Esophagus squamous epithelium (tissue), 5 donors: ENCODE measurements around the gene RIPK1. TPM values are rescaled to one million over a fixed set of nuclear protein-coding genes. Genes with fewer than 3 reads are reported as not detected.

Source experiments
- DNase-seq: peaks from one replicate; lab custom pipeline; 2025; lab: John Stamatoyannopoulos, UW
- H3K27ac ChIP-seq, 4 donors: fragments of 200-600 bp; sonication (generic); one replicate each; pipeline ENCODE4 v1.5.1; 2016 to 2019; ENCODE audit warnings: mild to moderate bottlenecking in 1 of 4
- H3K27me3 ChIP-seq, 4 donors: fragments of 200-600 bp; sonication (generic); 1 replicate in 3 of 4; 2 replicates in 1 of 4; pipeline versions ENCODE4 v1.5.1 to v1.6.0; 2017 to 2021; ENCODE audit warnings: antibody characterized with exemption in 1 of 4
- H3K36me3 ChIP-seq, 3 donors: fragments of 200-600 bp; sonication (generic); one replicate each; pipeline ENCODE4 v1.5.1; 2016 to 2019
- H3K4me1 ChIP-seq, 3 donors: fragments of 200-600 bp; sonication (generic); one replicate each; pipeline ENCODE4 v1.5.1; 2017 to 2019
- H3K4me3 ChIP-seq, 4 donors: fragments of 200-600 bp; sonication (generic); 1 replicate in 3 of 4; 2 replicates in 1 of 4; pipeline ENCODE4 v1.5.1; 2016 to 2019; ENCODE audit warnings: mild to moderate bottlenecking in 2 of 4, moderate library complexity in 1 of 4
- H3K9me3 ChIP-seq, 3 donors: fragments of 200-600 bp; sonication (generic); one replicate each; pipeline ENCODE4 v1.5.1; 2016 to 2019
- POLR2A ChIP-seq, 4 donors: fragments of 450-650 bp; IDR thresholded peaks; one replicate each; pipeline ENCODE4 v1.6.1; 2017; ENCODE audit warnings: antibody characterized with exemption in 4 of 4, mild to moderate bottlenecking in 4 of 4, moderate library complexity in 3 of 4
- WGBS, 2 donors: methylation state at CpG; one replicate each; pipeline ENCODE4 v1.1.5; 2018; 5-methylcytosine and 5-hydroxymethylcytosine counted together
- intact Hi-C: fragments of 100-400 bp; cut with DNase I; formaldehyde crosslinking; loops from one replicate; pipeline ENCODE4 v1.15.0; 2022
- total RNA-seq, 4 donors: library from RNA; depleted of rRNA; stranded (reverse); fragments of >200 nt; gene quantifications; one replicate each; pipeline ENCODE4 v1.1.0, GENCODE V29; 2016
- TF ChIP-seq, protein P1 (sequence below), 6 experiments: fragments of 450-650 bp in 4 of 6; fragments of 200-600 bp in 2 of 6; sonication (generic) in 2 of 6; IDR thresholded peaks; one replicate each; pipeline ENCODE4 v1.5.1; 2016 to 2019; ENCODE audit warnings: antibody characterized with exemption in 6 of 6, mild to moderate bottlenecking in 4 of 6, moderate library complexity in 4 of 6
- donor health status: DM: yes; HTN: yes; CAD: no.

RIPK1 gene
- total RNA-seq, 4 donors from 2014 or later, result 17.7 to 25.7 (median 20.9) TPM

GRCh38 chr6:3088968-3089367 is 20.7 kb downstream of the RIPK1 start:
- WGBS, 2 donors, result 59 to 64% methylated on average over 4 of the region's 4 CpGs
- no peak overlapping the region for H3K4me3 ChIP-seq
- peaks cover 0 to 13% (median 11%) of the 10 kb centered on the region in 3 donors for H3K4me1 ChIP-seq
- TF ChIP-seq, protein P1, sequence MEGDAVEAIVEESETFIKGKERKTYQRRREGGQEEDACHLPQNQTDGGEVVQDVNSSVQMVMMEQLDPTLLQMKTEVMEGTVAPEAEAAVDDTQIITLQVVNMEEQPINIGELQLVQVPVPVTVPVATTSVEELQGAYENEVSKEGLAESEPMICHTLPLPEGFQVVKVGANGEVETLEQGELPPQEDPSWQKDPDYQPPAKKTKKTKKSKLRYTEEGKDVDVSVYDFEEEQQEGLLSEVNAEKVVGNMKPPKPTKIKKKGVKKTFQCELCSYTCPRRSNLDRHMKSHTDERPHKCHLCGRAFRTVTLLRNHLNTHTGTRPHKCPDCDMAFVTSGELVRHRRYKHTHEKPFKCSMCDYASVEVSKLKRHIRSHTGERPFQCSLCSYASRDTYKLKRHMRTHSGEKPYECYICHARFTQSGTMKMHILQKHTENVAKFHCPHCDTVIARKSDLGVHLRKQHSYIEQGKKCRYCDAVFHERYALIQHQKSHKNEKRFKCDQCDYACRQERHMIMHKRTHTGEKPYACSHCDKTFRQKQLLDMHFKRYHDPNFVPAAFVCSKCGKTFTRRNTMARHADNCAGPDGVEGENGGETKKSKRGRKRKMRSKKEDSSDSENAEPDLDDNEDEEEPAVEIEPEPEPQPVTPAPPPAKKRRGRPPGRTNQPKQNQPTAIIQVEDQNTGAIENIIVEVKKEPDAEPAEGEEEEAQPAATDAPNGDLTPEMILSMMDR (IDR thresholded peaks at IDR 0.05), result no peak
- TF ChIP-seq POLR2A (IDR thresholded peaks at IDR 0.05), result no peak
- no peaks in the 10 kb centered on the region for H3K27me3 ChIP-seq
- H3K9me3 ChIP-seq, result no peaks in the 10 kb centered on the region
- peaks cover 0 to 66% (median 25%) of the 10 kb centered on the region in 3 donors for H3K36me3 ChIP-seq
- peak overlapping the region; percentile 17 to 65 (median 54) for H3K27ac ChIP-seq
- intact Hi-C loops, result no loop called here
- no peak for DNase-seq

DNA sequence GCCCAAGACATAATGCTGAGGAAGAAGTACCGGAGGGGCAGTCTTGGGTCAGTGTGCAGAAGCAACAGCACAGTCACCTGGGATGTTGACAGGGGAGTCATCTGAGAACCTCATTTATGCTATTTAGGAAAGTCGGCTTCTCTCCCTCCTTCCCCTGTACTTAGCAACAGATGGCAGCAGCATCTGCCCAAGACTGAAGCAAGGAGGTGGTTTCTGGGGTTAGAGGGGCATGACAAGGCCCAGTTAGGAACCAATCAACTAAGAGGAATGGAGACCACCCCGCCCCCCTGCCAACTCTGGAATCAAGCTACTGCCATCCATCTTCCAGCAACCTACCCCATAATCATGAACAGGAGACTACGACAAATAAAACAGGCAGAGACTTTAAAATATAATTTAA is 21.7 kb downstream of the RIPK1 start:
- peaks cover 0 to 13% (median 11%) of the 10 kb centered on the region in 3 donors for H3K4me1 ChIP-seq
- TF ChIP-seq, protein P1 (IDR thresholded peaks at IDR 0.05), result no peak
- TF ChIP-seq POLR2A (IDR thresholded peaks at IDR 0.05), result no peak
- H3K27ac ChIP-seq, result no peak overlapping the region
- intact Hi-C loops, result no loop called here
- no peak for DNase-seq
- no peak overlapping the region for H3K4me3 ChIP-seq
- peaks cover 0 to 66% (median 18%) of the 10 kb centered on the region in 3 donors for H3K36me3 ChIP-seq
- WGBS, 2 donors, result 90 to 96% methylated on average over 4 of the region's 4 CpGs
- H3K27me3 ChIP-seq, result no peaks in the 10 kb centered on the region
- H3K9me3 ChIP-seq, result no peaks in the 10 kb centered on the region

GRCh38 chr6:3094815-3095214 is 26.5 kb downstream of the RIPK1 start:
- H3K4me3 ChIP-seq, result no peak overlapping the region
- no peaks in the 10 kb centered on the region for H3K9me3 ChIP-seq
- 91 to 93% methylated on average over 2 of the region's 2 CpGs for WGBS, 2 donors
- H3K36me3 ChIP-seq, result peaks cover 0 to 71% (median 29%) of the 10 kb centered on the region in 3 donors
- intact Hi-C loops, result no loop called here
- H3K4me1 ChIP-seq, result no peaks in the 10 kb centered on the region
- H3K27ac ChIP-seq, result no peak overlapping the region
- no peaks in the 10 kb centered on the region for H3K27me3 ChIP-seq
- no peak for DNase-seq
- no peak for TF ChIP-seq POLR2A (IDR thresholded peaks at IDR 0.05)
- TF ChIP-seq, protein P1 (IDR thresholded peaks at IDR 0.05), result no peak

GRCh38 chr6:3102875-3103274 is 34.6 kb downstream of the RIPK1 start:
- DNase-seq, result no peak
- no peak for TF ChIP-seq POLR2A (IDR thresholded peaks at IDR 0.05)
- TF ChIP-seq, protein P1 (IDR thresholded peaks at IDR 0.05), result no peak
- H3K27me3 ChIP-seq, result no peaks in the 10 kb centered on the region
- peaks cover 14 to 99% (median 54%) of the 10 kb centered on the region in 3 donors for H3K36me3 ChIP-seq
- H3K9me3 ChIP-seq, result no peaks in the 10 kb centered on the region
- no peaks in the 10 kb centered on the region for H3K4me1 ChIP-seq
- no peak overlapping the region for H3K4me3 ChIP-seq
- H3K27ac ChIP-seq, result no peak overlapping the region
- intact Hi-C loops, result no loop called here
- WGBS, 2 donors, result 89 to 96% methylated on average over 3 of the region's 3 CpGs

DNA sequence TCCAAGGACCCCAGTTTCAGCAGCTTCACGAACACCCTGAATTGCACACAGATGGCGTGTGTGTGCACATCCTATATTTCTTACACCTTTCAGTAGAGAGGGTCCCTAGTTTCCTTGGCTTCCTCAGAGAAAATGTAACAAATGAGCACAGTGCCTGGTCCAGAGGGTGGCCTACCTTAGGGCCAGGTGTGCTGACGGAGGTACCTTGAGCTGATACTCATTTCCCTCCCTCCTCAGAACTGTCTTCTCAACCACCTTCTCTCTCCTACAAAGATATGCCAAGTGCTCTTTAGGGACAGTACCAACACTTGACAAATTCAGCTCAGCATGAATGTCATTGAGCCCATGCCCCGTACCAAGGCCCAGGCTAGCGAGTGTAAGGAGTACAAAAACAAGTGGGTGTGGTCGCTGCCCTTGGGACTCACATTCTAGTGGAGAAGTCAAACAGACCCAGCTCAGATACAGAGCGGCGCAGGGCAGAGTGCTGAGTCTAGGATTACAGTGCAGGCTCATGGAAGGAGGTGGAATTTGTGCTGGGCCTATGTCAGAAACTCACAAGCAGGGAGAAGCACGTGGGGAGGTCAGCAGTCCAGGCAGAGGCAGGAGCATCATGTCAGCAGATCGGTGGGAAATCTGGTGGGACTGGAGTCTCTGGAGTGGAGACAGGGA is 40.6 kb downstream of the RIPK1 start:
- Histone ChIP-seq H3K27me3 (no peaks in the 10 kb centered on the region), H3K4me1 (peaks cover 0 to 6% (median 0%) of the 10 kb centered on the region in 3 donors), H3K9me3 (no peaks in the 10 kb centered on the region), H3K4me3 (no peak overlapping the region), H3K36me3 (peaks cover 14 to 99% (median 45%) of the 10 kb centered on the region in 3 donors), H3K27ac (no peak overlapping the region)
- DNase-seq, result no peak
- intact Hi-C loops, result no loop called here
- no peak for TF ChIP-seq POLR2A (IDR thresholded peaks at IDR 0.05)
- TF ChIP-seq, protein P1 (IDR thresholded peaks at IDR 0.05), result no peak
- 82 to 86% methylated on average over 4 to 10 of the region's 10 CpGs for WGBS, 2 donors
